ENCODE data around the gene RAPGEF4. TPM values are rescaled to one million over a fixed set of nuclear protein-coding genes. Genes with fewer than 3 reads are reported as not detected.

RAPGEF4 gene
- total RNA-seq, 4 donors from 2014 or later, result 1.4 to 5.5 (median 1.8) TPM

- Histone ChIP-seq H3K9me3 (no peaks in the 10 kb centered on the region), H3K4me3 (no peak overlapping the region), H3K27ac (peak overlapping the region; percentile 88 to 98 (median 92)), H3K27me3 (no peaks in the 10 kb centered on the region), H3K36me3 (no peaks in the 10 kb centered on the region), H3K4me1 (peaks cover 74 to 90% of the 10 kb centered on the region in 2 donors)
- peak; percentile 16 to 30 for ATAC-seq
- intact Hi-C loops (cut with DNase I; ENCODE audit: low total_unique reads) (no loop called here), in situ Hi-C loops (cut with MboI; ENCODE audit: low sequenced_read_pairs in 4 of 4) (loop anchor here in 1 of 4 donors (5.0 kb wide), 1 partner anchor 55 kb away; no protein-coding TSS in a partner anchor)
- no peak for TF ChIP-seq POLR2A (IDR thresholded peaks at IDR 0.05)
- TF ChIP-seq CTCF (IDR thresholded peaks at IDR 0.05 in 4 of 5, conservative IDR thresholded peaks at IDR 0.05 in 1 of 5), result no peak
- no peak for DNase-seq
Observed at GRCh38 chr2:173087214-173087581, 351.6 kb downstream of the RAPGEF4 start.

- ATAC-seq (no peak), DNase-seq (no peak)
- intact Hi-C loops (cut with DNase I; ENCODE audit: low total_unique reads), result no loop called here
- in situ Hi-C loops (cut with MboI; ENCODE audit: low sequenced_read_pairs in 4 of 4), result loop anchor here in 1 of 4 donors (5.0 kb wide), 1 partner anchor 56 kb away; no protein-coding TSS in a partner anchor
- Histone ChIP-seq H3K27ac (peak overlapping the region; percentile 88 to 98 (median 92)), H3K4me1 (peaks cover 73 to 92% of the 10 kb centered on the region in 2 donors), H3K36me3 (no peaks in the 10 kb centered on the region), H3K27me3 (no peaks in the 10 kb centered on the region), H3K4me3 (no peak overlapping the region), H3K9me3 (no peaks in the 10 kb centered on the region)
- TF ChIP-seq CTCF (IDR thresholded peaks at IDR 0.05 in 4 of 5, conservative IDR thresholded peaks at IDR 0.05 in 1 of 5), result no peak
Observed at GRCh38 chr2:173087793-173088496, 352.3 kb downstream of the RAPGEF4 start.

DNA sequence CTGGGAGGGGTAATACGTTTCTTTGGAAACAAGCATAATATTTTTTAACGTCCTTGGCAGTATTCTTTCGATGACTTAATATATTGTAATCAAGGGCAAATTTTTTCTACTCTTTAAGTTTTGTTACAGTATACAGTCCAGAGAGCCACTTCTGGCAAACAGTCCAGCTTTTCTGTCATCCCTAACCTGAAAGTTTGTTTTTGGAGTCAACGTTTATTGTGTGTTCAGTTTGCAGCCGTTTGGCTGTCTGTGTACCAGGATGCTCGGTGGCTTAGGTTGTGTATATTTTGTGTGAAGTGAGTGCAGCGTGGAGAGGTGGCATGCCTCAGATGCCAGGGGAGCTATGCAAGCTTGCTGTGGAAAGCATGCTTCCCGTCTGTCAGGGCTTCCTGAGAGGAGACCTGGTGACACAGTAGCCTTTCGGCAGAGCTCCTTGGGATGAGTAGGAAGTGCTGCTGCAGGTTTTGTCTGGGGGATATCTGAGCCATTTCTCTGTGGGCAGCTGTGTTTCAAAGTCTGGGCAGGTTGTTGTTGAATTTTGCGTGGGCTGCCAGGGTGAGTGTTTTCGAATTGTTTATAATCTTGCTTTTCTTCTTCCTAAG is 354.7 kb downstream of the RAPGEF4 start:
- peak overlapping the region; percentile 8 to 29 (median 22) for H3K4me3 ChIP-seq
- peak; percentile 51 to 66 for ATAC-seq
- no peaks in the 10 kb centered on the region for H3K36me3 ChIP-seq
- H3K4me1 ChIP-seq, result peaks cover 74 to 90% of the 10 kb centered on the region in 2 donors
- no peaks in the 10 kb centered on the region for H3K9me3 ChIP-seq
- DNase-seq, result peak; percentile 34 to 77
- TF ChIP-seq POLR2A (IDR thresholded peaks at IDR 0.05) (peak in 1 of 2 donors; percentile 47), CTCF (IDR thresholded peaks at IDR 0.05 in 4 of 5, conservative IDR thresholded peaks at IDR 0.05 in 1 of 5) (no peak)
- no peaks in the 10 kb centered on the region for H3K27me3 ChIP-seq
- H3K27ac ChIP-seq, result peak overlapping the region; percentile 88 to 98 (median 92)
- in situ Hi-C loops (cut with MboI; ENCODE audit: low sequenced_read_pairs in 4 of 4) (no loop called here), intact Hi-C loops (cut with DNase I; ENCODE audit: low total_unique reads) (loop anchor here (5.0 kb wide), 1 partner anchor 58 kb away; no protein-coding TSS in a partner anchor)

GRCh38 chr2:173090973-173091660 is 355.5 kb downstream of the RAPGEF4 start:
- Histone ChIP-seq H3K36me3 (no peaks in the 10 kb centered on the region), H3K27me3 (no peaks in the 10 kb centered on the region), H3K4me3 (peak overlapping the region; percentile 26 to 41 (median 33)), H3K4me1 (peaks cover 75 to 91% of the 10 kb centered on the region in 2 donors), H3K9me3 (no peaks in the 10 kb centered on the region), H3K27ac (peak overlapping the region; percentile 88 to 98 (median 92))
- in situ Hi-C loops (cut with MboI; ENCODE audit: low sequenced_read_pairs in 4 of 4), result no loop called here
- intact Hi-C loops (cut with DNase I; ENCODE audit: low total_unique reads), result loop anchor here (1.0 to 5.0 kb wide), 2 partner anchors 59 to 120 kb away; no protein-coding TSS in a partner anchor
- TF ChIP-seq CTCF (IDR thresholded peaks at IDR 0.05 in 4 of 5, conservative IDR thresholded peaks at IDR 0.05 in 1 of 5) (peak; percentile 38 to 75 (median 59)), POLR2A (IDR thresholded peaks at IDR 0.05) (peak in 1 of 2 donors; percentile 61)
- DNase-seq (peak; percentile 73 to 91), ATAC-seq (peak; percentile 82 to 83)
